ENCODE data around the gene MAP7D3.

- no peak for TF ChIP-seq POLR2A (IDR thresholded peaks at IDR 0.05)
- TF ChIP-seq CTCF (IDR thresholded peaks at IDR 0.05) = no peak
Measured at GRCh38 chrX:136292656-136293055, 41.5 kb upstream of the MAP7D3 start.
